Rectal smooth muscle tissue (tissue), 1 donor: Measurements from ENCODE around the gene TNFSF11.
A peak's percentile ranks its signal among the peaks of the same experiment; 100 is the strongest.

Source experiments
- H3K27ac ChIP-seq: one replicate; pipeline ENCODE4 v1.7.0; 2013; ENCODE audit warnings: low read depth, low read length, inconsistent platforms
- H3K27me3 ChIP-seq: one replicate; pipeline ENCODE4 v1.7.0; 2013; ENCODE audit warnings: low read length; ENCODE audit not compliant: control insufficient read depth, insufficient read depth
- H3K36me3 ChIP-seq: one replicate; pipeline ENCODE4 v1.7.0; 2013; ENCODE audit warnings: low read length; ENCODE audit not compliant: control insufficient read depth, insufficient read depth
- H3K4me1 ChIP-seq: one replicate; pipeline ENCODE4 v1.7.0; 2013; ENCODE audit warnings: low read length; ENCODE audit not compliant: control insufficient read depth, insufficient read depth
- H3K4me3 ChIP-seq: one replicate; pipeline ENCODE4 v1.7.0; 2013; ENCODE audit warnings: low read length
- H3K9ac ChIP-seq: one replicate; pipeline ENCODE4 v1.7.0; 2013; ENCODE audit warnings: low read length

TNFSF11 gene, protein sequence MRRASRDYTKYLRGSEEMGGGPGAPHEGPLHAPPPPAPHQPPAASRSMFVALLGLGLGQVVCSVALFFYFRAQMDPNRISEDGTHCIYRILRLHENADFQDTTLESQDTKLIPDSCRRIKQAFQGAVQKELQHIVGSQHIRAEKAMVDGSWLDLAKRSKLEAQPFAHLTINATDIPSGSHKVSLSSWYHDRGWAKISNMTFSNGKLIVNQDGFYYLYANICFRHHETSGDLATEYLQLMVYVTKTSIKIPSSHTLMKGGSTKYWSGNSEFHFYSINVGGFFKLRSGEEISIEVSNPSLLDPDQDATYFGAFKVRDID

DNA sequence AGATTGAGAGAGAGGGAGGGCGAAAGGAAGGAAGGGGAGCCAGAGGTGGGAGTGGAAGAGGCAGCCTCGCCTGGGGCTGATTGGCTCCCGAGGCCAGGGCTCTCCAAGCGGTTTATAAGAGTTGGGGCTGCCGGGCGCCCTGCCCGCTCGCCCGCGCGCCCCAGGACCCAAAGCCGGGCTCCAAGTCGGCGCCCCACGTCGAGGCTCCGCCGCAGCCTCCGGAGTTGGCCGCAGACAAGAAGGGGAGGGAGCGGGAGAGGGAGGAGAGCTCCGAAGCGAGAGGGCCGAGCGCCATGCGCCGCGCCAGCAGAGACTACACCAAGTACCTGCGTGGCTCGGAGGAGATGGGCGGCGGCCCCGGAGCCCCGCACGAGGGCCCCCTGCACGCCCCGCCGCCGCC is at the start of gene TNFSF11:
TNFSF11 (plus strand) TSS at position 142 of the 400 bp plus-strand sequence; CDS start at position 294, 152 bp downstream.
- Histone ChIP-seq H3K36me3 (no peaks in the 10 kb centered on the region), H3K27ac (no peak within 1 kb of the TSS), H3K4me1 (no peaks in the 10 kb centered on the region), H3K27me3 (peaks cover 6% of the 10 kb centered on the region), H3K4me3 (peak within 1 kb of the TSS; percentile 56), H3K9ac (no peak within 1 kb of the TSS)

DNA sequence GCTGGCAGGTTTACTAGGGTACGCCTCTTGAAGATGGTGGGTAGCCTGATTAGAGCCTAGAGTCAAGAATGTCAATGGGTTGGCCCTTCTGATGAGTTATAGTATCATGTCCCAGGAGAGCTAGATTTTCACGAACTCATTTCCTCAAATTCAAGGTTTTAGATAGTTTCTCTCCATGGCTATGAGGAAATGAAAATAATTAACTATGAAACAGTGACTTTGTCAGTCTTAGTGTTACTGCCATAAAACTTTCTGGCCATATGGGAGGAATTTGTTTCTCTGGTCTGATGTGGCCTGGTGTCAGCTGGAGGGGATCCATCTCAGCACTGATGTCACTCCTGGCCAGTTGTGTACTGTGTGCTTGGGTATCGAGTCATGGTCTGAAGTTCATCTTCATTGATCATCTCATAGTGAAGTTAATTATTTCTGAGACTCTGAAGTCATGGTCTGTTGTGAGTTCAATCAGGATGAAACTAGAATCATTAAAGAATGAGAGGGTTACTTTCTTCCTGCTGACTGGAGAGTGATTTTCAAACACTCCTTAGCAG is 49.4 kb upstream of the TNFSF11 start:
- H3K9ac ChIP-seq, result no peak overlapping the region

GRCh38 chr13:42525035-42525504 is 48.9 kb upstream of the TNFSF11 start:
- Histone ChIP-seq H3K4me1 (no peaks in the 10 kb centered on the region), H3K36me3 (no peaks in the 10 kb centered on the region), H3K27me3 (no peaks in the 10 kb centered on the region), H3K4me3 (no peak overlapping the region), H3K9ac (no peak overlapping the region), H3K27ac (no peak overlapping the region)

More for the DNA sequence above, 49.4 kb upstream of the TNFSF11 start:
- no peak overlapping the region for H3K4me3 ChIP-seq
- H3K4me1 ChIP-seq, result no peaks in the 10 kb centered on the region
- H3K27ac ChIP-seq, result no peak overlapping the region
- H3K36me3 ChIP-seq, result no peaks in the 10 kb centered on the region
- H3K27me3 ChIP-seq, result no peaks in the 10 kb centered on the region

DNA sequence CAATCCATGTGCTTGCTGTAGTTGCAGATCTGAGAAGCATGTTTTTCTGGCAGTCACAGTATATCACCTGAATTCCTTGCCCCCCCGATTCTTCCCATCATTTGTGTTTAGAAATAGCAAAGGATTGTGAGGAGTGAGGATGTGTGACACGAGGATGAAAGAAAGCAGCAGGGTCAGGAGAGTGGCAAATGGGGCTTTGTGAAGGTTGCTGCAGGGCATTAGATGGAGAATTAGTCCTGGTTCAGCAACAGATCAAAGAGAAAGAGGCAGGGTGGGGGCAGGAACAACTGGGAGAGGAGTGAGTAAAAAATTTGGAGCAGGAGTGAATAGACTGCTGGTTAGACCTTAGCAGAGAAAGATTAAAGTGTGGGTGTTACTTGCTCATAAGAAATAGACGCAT is 47.7 kb upstream of the TNFSF11 start:
- Histone ChIP-seq H3K27me3 (no peaks in the 10 kb centered on the region), H3K4me3 (no peak overlapping the region), H3K36me3 (no peaks in the 10 kb centered on the region), H3K4me1 (no peaks in the 10 kb centered on the region), H3K27ac (no peak overlapping the region), H3K9ac (no peak overlapping the region)

- H3K4me3 ChIP-seq, result no peak overlapping the region
Observed at GRCh38 chr13:42526804-42527203, 47.1 kb upstream of the TNFSF11 start.

DNA sequence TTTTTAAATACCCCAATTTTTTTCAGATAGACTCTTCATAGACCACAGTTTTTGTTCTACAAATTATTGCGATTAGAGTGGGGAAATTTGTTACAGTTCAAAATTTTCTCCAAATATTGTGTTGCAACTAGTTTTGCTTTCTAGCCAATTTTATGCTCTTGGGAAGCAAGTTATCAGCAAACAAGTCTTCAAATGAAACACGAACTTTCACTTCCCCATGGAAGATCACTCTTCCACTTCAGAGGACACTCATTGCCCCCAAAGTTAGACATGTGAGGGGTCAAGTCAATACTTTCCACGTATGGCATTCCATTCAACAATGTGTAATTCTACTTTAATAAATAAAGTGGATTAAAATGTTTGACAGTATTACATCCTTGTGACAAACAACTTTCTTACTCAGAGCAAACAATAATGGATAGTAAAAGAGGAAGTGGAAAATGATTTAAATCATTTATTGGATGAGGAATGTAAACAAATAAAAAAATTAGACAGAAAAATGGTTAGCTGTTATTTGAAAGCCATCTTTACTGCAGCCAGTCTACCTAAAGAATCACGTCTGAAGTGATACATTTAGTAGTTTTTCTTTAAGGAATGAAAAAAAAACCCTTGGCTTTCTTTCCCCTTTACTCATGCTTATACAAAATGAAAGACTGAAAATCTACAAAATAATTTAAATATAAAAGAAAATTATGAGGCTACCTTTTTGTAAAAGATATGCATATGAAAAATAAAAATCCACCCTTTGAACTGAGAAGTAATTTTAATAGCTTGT is 41.2 kb upstream of the TNFSF11 start:
- H3K4me1 ChIP-seq, result no peaks in the 10 kb centered on the region
- H3K36me3 ChIP-seq, result no peaks in the 10 kb centered on the region
- H3K27ac ChIP-seq, result no peak overlapping the region
- H3K27me3 ChIP-seq, result no peaks in the 10 kb centered on the region
- no peak overlapping the region for H3K9ac ChIP-seq
- H3K4me3 ChIP-seq, result no peak overlapping the region

More at GRCh38 chr13:42526804-42527203, 47.1 kb upstream of the TNFSF11 start:
- no peaks in the 10 kb centered on the region for H3K27me3 ChIP-seq
- no peaks in the 10 kb centered on the region for H3K36me3 ChIP-seq
- H3K4me1 ChIP-seq, result no peaks in the 10 kb centered on the region
- H3K27ac ChIP-seq, result no peak overlapping the region
- no peak overlapping the region for H3K9ac ChIP-seq

DNA sequence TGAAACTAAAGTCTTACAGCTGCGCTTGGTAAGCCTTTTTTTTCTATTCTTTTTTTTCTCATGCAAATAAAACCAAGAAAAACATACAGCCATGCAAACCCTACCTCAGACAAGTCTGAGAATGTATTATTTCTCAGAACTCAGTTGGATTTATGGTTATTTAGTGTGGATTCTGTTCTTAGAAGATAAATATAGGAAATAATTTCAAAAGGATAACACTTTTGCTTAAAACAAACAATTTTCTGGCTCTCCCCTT is 40.7 kb upstream of the TNFSF11 start:
- H3K27ac ChIP-seq, result no peak overlapping the region
- no peaks in the 10 kb centered on the region for H3K36me3 ChIP-seq
- H3K9ac ChIP-seq, result no peak overlapping the region
- H3K27me3 ChIP-seq, result no peaks in the 10 kb centered on the region
- no peak overlapping the region for H3K4me3 ChIP-seq
- H3K4me1 ChIP-seq, result no peaks in the 10 kb centered on the region

- Histone ChIP-seq H3K27ac (no peak overlapping the region), H3K36me3 (no peaks in the 10 kb centered on the region), H3K4me3 (no peak overlapping the region), H3K27me3 (no peaks in the 10 kb centered on the region), H3K9ac (no peak overlapping the region), H3K4me1 (no peaks in the 10 kb centered on the region)
Observed at GRCh38 chr13:42534785-42535184, 39.2 kb upstream of the TNFSF11 start.

DNA sequence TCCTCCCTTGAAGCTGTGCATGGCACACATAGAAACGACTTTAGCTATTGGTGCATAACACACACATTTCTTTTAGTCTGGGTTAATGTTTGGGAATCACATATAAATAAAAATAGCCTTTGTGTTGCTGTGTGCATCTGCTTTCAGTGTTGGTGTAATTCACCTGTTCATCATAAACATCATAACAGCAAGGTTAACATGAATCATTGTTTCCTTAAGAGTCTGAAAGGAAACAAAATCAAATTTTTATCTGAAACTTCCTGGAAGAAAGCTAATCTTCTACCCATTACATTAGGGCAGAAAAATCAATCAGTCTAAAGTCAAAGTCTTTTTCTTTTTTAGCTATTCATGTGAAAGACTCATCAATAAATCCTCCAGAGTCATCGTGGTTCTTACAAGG is 35.0 kb upstream of the TNFSF11 start:
- no peaks in the 10 kb centered on the region for H3K4me1 ChIP-seq
- H3K36me3 ChIP-seq, result no peaks in the 10 kb centered on the region
- no peak overlapping the region for H3K9ac ChIP-seq
- no peak overlapping the region for H3K27ac ChIP-seq
- no peak overlapping the region for H3K4me3 ChIP-seq
- no peaks in the 10 kb centered on the region for H3K27me3 ChIP-seq

DNA sequence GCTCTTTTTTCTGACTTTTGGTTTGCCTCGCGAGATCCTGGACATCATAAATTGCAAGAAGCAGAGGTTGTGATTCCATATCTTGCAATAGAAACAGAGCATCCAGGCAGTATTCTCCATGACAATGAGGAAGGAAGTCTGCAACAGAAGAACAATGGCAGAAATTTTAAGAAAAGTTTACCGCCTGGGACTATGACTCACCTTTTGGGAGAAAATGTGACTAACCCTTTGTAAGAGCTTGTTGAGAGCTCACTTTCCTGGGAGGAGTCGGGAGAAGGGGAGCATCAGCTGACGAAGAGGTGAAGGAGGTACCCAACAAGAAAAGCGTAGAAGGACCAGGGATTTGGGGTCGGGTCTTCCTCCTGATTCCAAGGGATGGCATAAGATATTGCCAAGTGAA is 34.3 kb upstream of the TNFSF11 start:
- Histone ChIP-seq H3K4me1 (no peaks in the 10 kb centered on the region), H3K27me3 (no peaks in the 10 kb centered on the region), H3K27ac (no peak overlapping the region), H3K36me3 (no peaks in the 10 kb centered on the region), H3K9ac (no peak overlapping the region), H3K4me3 (no peak overlapping the region)

- Histone ChIP-seq H3K27me3 (no peaks in the 10 kb centered on the region), H3K9ac (no peak overlapping the region), H3K4me1 (no peaks in the 10 kb centered on the region), H3K36me3 (no peaks in the 10 kb centered on the region), H3K27ac (no peak overlapping the region), H3K4me3 (no peak overlapping the region)
Observed at GRCh38 chr13:42543215-42543797, 30.6 kb upstream of the TNFSF11 start.

DNA sequence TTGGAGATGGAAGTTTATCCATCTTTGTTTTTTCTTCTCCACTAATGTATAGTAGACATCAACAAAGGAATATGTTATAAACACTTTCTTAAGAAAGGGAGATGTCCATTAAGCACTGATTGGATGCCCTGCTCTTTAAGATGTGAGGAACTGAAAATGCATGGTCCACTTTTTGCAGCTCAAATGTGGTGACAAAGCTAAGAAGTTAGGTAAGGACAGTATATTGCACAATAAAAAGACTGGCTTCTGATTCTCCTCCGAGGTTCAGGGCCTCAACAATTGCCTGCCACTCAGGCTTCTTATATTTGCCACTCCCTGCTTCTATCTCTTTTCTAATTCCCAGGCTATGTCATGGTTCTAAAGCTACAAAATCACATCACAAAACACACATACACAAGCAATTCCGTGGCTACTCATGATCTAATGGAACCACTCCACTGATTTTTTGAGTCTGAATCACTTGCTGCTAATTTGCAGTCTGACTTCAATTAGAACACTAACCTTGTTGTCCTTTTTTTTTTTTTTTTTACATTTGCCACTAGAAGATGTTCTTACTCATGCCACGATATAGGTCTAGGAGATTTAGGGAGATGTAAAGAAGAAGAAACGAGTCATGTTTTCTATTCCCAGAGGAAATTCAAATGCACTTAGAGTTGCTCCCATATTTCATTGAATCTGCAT is 29.6 kb upstream of the TNFSF11 start:
- Histone ChIP-seq H3K4me3 (no peak overlapping the region), H3K36me3 (no peaks in the 10 kb centered on the region)

More for the DNA sequence above, 29.6 kb upstream of the TNFSF11 start:
- no peak overlapping the region for H3K9ac ChIP-seq
- no peaks in the 10 kb centered on the region for H3K4me1 ChIP-seq
- H3K27ac ChIP-seq, result no peak overlapping the region
- H3K27me3 ChIP-seq, result no peaks in the 10 kb centered on the region
